Measurements from ENCODE around the gene ADSS1. TPM values are rescaled to one million over a fixed set of nuclear protein-coding genes. Genes with fewer than 3 reads are reported as not detected.

The ADSS1 gene
- total RNA-seq, 1 donor from 2014 or later, result 6.9 TPM

GRCh38 chr14:104739546-104740516 is 15.8 kb downstream of the ADSS1 start:
- DNase-seq (ENCODE audit: extremely low spot score, unreplicated experiment), result no peak
- TF ChIP-seq, protein P1, sequence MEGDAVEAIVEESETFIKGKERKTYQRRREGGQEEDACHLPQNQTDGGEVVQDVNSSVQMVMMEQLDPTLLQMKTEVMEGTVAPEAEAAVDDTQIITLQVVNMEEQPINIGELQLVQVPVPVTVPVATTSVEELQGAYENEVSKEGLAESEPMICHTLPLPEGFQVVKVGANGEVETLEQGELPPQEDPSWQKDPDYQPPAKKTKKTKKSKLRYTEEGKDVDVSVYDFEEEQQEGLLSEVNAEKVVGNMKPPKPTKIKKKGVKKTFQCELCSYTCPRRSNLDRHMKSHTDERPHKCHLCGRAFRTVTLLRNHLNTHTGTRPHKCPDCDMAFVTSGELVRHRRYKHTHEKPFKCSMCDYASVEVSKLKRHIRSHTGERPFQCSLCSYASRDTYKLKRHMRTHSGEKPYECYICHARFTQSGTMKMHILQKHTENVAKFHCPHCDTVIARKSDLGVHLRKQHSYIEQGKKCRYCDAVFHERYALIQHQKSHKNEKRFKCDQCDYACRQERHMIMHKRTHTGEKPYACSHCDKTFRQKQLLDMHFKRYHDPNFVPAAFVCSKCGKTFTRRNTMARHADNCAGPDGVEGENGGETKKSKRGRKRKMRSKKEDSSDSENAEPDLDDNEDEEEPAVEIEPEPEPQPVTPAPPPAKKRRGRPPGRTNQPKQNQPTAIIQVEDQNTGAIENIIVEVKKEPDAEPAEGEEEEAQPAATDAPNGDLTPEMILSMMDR (conservative IDR thresholded peaks at IDR 0.05), result no peak
- H3K27ac Mint-ChIP-seq, result no peak overlapping the region
- no peaks in the 10 kb centered on the region for H3K4me1 Mint-ChIP-seq (ENCODE audit: unreplicated experiment)
- H3K4me3 Mint-ChIP-seq, result no peak overlapping the region
- no peaks in the 10 kb centered on the region for H3K9me3 Mint-ChIP-seq
- no peaks in the 10 kb centered on the region for H3K27me3 Mint-ChIP-seq
- H3K36me3 Mint-ChIP-seq, result no peaks in the 10 kb centered on the region

GRCh38 chr14:104741108-104741802 is 17.2 kb downstream of the ADSS1 start:
- DNase-seq (ENCODE audit: extremely low spot score, unreplicated experiment), result no peak
- Mint-ChIP-seq H3K27me3 (no peaks in the 10 kb centered on the region), H3K36me3 (no peaks in the 10 kb centered on the region), H3K4me3 (no peak overlapping the region), H3K4me1 (ENCODE audit: unreplicated experiment) (no peaks in the 10 kb centered on the region), H3K9me3 (no peaks in the 10 kb centered on the region), H3K27ac (no peak overlapping the region)
- TF ChIP-seq, protein P1 (conservative IDR thresholded peaks at IDR 0.05), result no peak

GRCh38 chr14:104741803-104742251 is 17.8 kb downstream of the ADSS1 start:
- H3K36me3 Mint-ChIP-seq, result no peaks in the 10 kb centered on the region
- TF ChIP-seq, protein P1 (conservative IDR thresholded peaks at IDR 0.05), result no peak
- no peaks in the 10 kb centered on the region for H3K9me3 Mint-ChIP-seq
- H3K4me1 Mint-ChIP-seq (ENCODE audit: unreplicated experiment), result peaks cover 3% of the 10 kb centered on the region
- DNase-seq (ENCODE audit: extremely low spot score, unreplicated experiment), result no peak
- no peaks in the 10 kb centered on the region for H3K27me3 Mint-ChIP-seq
- no peak overlapping the region for H3K27ac Mint-ChIP-seq
- H3K4me3 Mint-ChIP-seq, result no peak overlapping the region

- no peak overlapping the region for H3K27ac Mint-ChIP-seq
- H3K4me1 Mint-ChIP-seq (ENCODE audit: unreplicated experiment), result peaks cover 5% of the 10 kb centered on the region
- no peak overlapping the region for H3K4me3 Mint-ChIP-seq
- H3K9me3 Mint-ChIP-seq, result no peaks in the 10 kb centered on the region
- TF ChIP-seq, protein P1 (conservative IDR thresholded peaks at IDR 0.05), result no peak
- H3K27me3 Mint-ChIP-seq, result no peaks in the 10 kb centered on the region
- no peaks in the 10 kb centered on the region for H3K36me3 Mint-ChIP-seq
- DNase-seq (ENCODE audit: extremely low spot score, unreplicated experiment), result no peak
Measured at GRCh38 chr14:104742586-104743455, 18.8 kb downstream of the ADSS1 start.

Measured in type B pancreatic cell (in vitro differentiated cells).